Panc1 (cell line): ENCODE data around the gene DDX55. TPM values are rescaled to one million over a fixed set of nuclear protein-coding genes. Genes with fewer than 3 reads are reported as not detected.
"Not testable (repeated sequence)": the region's sequence is repeated elsewhere in the genome, so short reads cannot be mapped to it uniquely, and the experiment has no call there.

ENCODE experiments used
- ATAC-seq: fragments of 200-7000 bp; cut with Tn5 transposase; 2 replicates; pipeline ENCODE4 v1.9.1; 2020; ENCODE audit warnings: mild to moderate bottlenecking, moderate library complexity
- BruUV-seq: library from RNA; stranded (reverse); fragments of 400-500 nt; replicated peaks from 2 replicates; lab custom pipeline; 2021; lab: Mats Ljungman, UMichigan
- CTCF ChIA-PET: fragments of 300-600 bp; sonication (Branson Sonifier 250); formaldehyde crosslinking; loops from one replicate; lab custom pipeline; 2022; ENCODE audit warnings: antibody characterized with exemption; lab: Charles Lee
- POLR2A ChIA-PET: fragments of 300-600 bp; sonication (Branson Sonifier 250); formaldehyde crosslinking; loops from one replicate; lab custom pipeline; 2022; ENCODE audit warnings: antibody characterized with exemption; lab: Charles Lee
- DNase-seq: peaks from one replicate; pipeline ENCODE4 v3.0.0-alpha.2; 2010; ENCODE audit warnings: low read depth, low spot score
- H3K27ac ChIP-seq: 2 replicates; pipeline ENCODE4 v1.5.1; 2011; ENCODE audit warnings: mild to moderate bottlenecking, low read length, inconsistent platforms
- H3K27me3 ChIP-seq: fragments of 200-500 bp; sonication (Bioruptor generic); 2 replicates; pipeline ENCODE4 v1.6.0; 2014; ENCODE audit warnings: low read length, inconsistent platforms; ENCODE audit not compliant: control insufficient read depth, insufficient read depth
- H3K36me3 ChIP-seq: fragments of 200-500 bp; sonication (Bioruptor generic); 2 replicates; pipeline ENCODE4 v1.5.1; 2014; ENCODE audit warnings: inconsistent platforms, mild to moderate bottlenecking, low read length, moderate library complexity; ENCODE audit not compliant: control insufficient read depth, insufficient read depth
- H3K4me1 ChIP-seq: 2 replicates; pipeline ENCODE4 v1.5.1; 2011; ENCODE audit warnings: inconsistent platforms, mild to moderate bottlenecking, low read length, moderate library complexity; ENCODE audit not compliant: control insufficient read depth, insufficient read depth
- H3K4me3 ChIP-seq, 2 experiments: 2 replicates each; pipeline ENCODE4 v1.5.1; 2011 to 2012; ENCODE audit warnings: low read depth in 2 of 2, low read length in 2 of 2, mild to moderate bottlenecking in 2 of 2, inconsistent platforms in 1 of 2, moderate library complexity in 1 of 2
- H3K9me3 ChIP-seq: fragments of 200-500 bp; sonication (Bioruptor generic); 2 replicates; pipeline ENCODE4 v1.5.1; 2014; ENCODE audit warnings: low read depth, mild to moderate bottlenecking, inconsistent platforms, low read length, moderate library complexity; ENCODE audit not compliant: control insufficient read depth, insufficient read depth
- POLR2AphosphoS5 ChIP-seq: IDR thresholded peaks from 2 replicates; pipeline ENCODE4 v1.6.1; 2012; ENCODE audit warnings: mild to moderate bottlenecking, low read depth, low read length, moderate library complexity
- SIN3A ChIP-seq: IDR thresholded peaks from 2 replicates; pipeline ENCODE4 v1.6.1; 2012; ENCODE audit warnings: low read depth, mild to moderate bottlenecking, low read length, moderate library complexity, borderline replicate concordance; ENCODE audit not compliant: insufficient read depth
- TCF7L2 ChIP-seq: IDR thresholded peaks from 2 replicates; pipeline ENCODE4 v1.6.1; 2011; ENCODE audit warnings: mild to moderate bottlenecking, low read depth, low read length, inconsistent platforms
- in situ Hi-C: cut with HindIII; loops from 2 replicates; pipeline ENCODE4 v1.10.0; 2016; ENCODE audit warnings: low sequenced_read_pairs, low pct_unique_long_range_greater_than_20kb
- intact Hi-C: fragments of 100-400 bp; cut with micrococcal nuclease; formaldehyde crosslinking; loops from one replicate; pipeline ENCODE4 v1.10.0; 2022; ENCODE audit not compliant: unreplicated experiment
- total RNA-seq: library from RNA; stranded (reverse); gene quantifications from one replicate; pipeline ENCODE4 v1.2.1, GENCODE V29; 2021; ENCODE audit not compliant: unreplicated experiment
- TF ChIP-seq, protein P1 (sequence below): fragments of 450-650 bp; IDR thresholded peaks from 2 replicates; pipeline ENCODE4 v1.5.1; 2017; ENCODE audit warnings: mild to moderate bottlenecking
- TF ChIP-seq, protein P2 (sequence below), 2 experiments: IDR thresholded peaks; 2 replicates each; pipeline ENCODE4 v1.6.1; 2011 to 2012; ENCODE audit warnings: low read depth in 2 of 2, control low read depth in 1 of 2, low read length in 1 of 2, mild to moderate bottlenecking in 1 of 2, moderate library complexity in 1 of 2; ENCODE audit not compliant: insufficient read depth in 1 of 2

DDX55 gene
- total RNA-seq, 1 experiment from 2014 or later, result 46.3 TPM

DNA sequence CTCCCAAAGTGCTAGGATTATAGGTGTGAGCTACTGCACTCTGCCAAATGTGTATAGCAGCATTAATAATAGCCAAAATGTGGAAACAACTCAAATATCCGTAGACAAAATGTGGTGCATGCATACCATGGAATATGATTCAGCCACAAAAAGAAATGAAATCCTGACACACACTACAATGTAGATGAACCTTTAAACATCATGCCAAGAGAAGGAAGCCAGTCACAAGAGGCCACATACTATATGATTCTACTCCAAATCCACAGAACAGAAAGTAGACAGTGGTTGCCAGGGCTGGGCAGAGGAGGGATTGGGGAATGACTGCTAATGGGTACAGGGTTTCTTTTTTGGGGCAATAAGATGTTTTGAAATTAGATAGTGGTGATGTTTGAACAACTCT, 25.3 kb upstream of the DDX55 start:
- in situ Hi-C loops, result no loop called here
- ATAC-seq (no peak), DNase-seq (no peak)
- Histone ChIP-seq H3K4me1 (no peaks in the 10 kb centered on the region), H3K27ac (no peak overlapping the region), H3K4me3 (no peak overlapping the region), H3K27me3 (no peaks in the 10 kb centered on the region), H3K36me3 (no peaks in the 10 kb centered on the region), H3K9me3 (no peaks in the 10 kb centered on the region)
- ChIA-PET POLR2A (no interaction called here), CTCF (no interaction called here)
- TF ChIP-seq, protein P1, sequence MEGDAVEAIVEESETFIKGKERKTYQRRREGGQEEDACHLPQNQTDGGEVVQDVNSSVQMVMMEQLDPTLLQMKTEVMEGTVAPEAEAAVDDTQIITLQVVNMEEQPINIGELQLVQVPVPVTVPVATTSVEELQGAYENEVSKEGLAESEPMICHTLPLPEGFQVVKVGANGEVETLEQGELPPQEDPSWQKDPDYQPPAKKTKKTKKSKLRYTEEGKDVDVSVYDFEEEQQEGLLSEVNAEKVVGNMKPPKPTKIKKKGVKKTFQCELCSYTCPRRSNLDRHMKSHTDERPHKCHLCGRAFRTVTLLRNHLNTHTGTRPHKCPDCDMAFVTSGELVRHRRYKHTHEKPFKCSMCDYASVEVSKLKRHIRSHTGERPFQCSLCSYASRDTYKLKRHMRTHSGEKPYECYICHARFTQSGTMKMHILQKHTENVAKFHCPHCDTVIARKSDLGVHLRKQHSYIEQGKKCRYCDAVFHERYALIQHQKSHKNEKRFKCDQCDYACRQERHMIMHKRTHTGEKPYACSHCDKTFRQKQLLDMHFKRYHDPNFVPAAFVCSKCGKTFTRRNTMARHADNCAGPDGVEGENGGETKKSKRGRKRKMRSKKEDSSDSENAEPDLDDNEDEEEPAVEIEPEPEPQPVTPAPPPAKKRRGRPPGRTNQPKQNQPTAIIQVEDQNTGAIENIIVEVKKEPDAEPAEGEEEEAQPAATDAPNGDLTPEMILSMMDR, result no peak
- no peak for TF ChIP-seq TCF7L2
- TF ChIP-seq POLR2AphosphoS5, result no peak
- no peak for TF ChIP-seq SIN3A
- TF ChIP-seq, protein P2, sequence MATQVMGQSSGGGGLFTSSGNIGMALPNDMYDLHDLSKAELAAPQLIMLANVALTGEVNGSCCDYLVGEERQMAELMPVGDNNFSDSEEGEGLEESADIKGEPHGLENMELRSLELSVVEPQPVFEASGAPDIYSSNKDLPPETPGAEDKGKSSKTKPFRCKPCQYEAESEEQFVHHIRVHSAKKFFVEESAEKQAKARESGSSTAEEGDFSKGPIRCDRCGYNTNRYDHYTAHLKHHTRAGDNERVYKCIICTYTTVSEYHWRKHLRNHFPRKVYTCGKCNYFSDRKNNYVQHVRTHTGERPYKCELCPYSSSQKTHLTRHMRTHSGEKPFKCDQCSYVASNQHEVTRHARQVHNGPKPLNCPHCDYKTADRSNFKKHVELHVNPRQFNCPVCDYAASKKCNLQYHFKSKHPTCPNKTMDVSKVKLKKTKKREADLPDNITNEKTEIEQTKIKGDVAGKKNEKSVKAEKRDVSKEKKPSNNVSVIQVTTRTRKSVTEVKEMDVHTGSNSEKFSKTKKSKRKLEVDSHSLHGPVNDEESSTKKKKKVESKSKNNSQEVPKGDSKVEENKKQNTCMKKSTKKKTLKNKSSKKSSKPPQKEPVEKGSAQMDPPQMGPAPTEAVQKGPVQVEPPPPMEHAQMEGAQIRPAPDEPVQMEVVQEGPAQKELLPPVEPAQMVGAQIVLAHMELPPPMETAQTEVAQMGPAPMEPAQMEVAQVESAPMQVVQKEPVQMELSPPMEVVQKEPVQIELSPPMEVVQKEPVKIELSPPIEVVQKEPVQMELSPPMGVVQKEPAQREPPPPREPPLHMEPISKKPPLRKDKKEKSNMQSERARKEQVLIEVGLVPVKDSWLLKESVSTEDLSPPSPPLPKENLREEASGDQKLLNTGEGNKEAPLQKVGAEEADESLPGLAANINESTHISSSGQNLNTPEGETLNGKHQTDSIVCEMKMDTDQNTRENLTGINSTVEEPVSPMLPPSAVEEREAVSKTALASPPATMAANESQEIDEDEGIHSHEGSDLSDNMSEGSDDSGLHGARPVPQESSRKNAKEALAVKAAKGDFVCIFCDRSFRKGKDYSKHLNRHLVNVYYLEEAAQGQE (IDR thresholded peaks at IDR 0.05; ENCODE audit: insufficient read depth in 1 of 2, low read depth in 2 of 2, low read length in 1 of 2), result no peak
- intact Hi-C loops, result no loop called here
- no TSS peak for BruUV-seq

DNA sequence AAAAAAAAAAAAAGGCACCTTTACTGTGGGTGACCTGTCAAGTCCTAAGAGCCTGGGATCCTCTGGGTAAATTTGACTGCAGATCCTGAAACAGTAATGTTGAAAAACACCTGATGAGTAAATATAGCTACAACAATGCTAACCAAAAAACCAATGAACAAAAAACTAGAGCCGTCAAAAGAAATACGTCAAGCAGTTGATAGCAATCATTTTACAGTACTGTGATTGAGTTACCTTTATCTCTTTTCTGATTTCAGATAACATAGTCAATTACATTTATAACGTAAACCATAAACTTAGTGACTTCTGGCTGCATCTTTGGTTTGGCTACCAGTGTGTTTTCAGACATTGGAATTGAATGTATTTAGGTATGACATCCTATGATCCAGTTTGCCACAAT, 23.7 kb upstream of the DDX55 start:
- intact Hi-C loops, result no loop called here
- Histone ChIP-seq H3K27me3 (no peaks in the 10 kb centered on the region), H3K9me3 (no peaks in the 10 kb centered on the region), H3K4me1 (no peaks in the 10 kb centered on the region), H3K4me3 (no peak overlapping the region), H3K27ac (no peak overlapping the region), H3K36me3 (no peaks in the 10 kb centered on the region)
- no peak for ATAC-seq
- CTCF ChIA-PET, result no interaction called here
- POLR2A ChIA-PET, result interaction anchor here (0.6 kb wide), 1 partner anchor 216 kb away, joined by 15 read pairs; no protein-coding TSS in a partner anchor
- no peak for DNase-seq
- no TSS peak for BruUV-seq
- in situ Hi-C loops, result no loop called here
- TF ChIP-seq TCF7L2 (no peak), POLR2AphosphoS5 (no peak), SIN3A (no peak)
- TF ChIP-seq, protein P2 (IDR thresholded peaks at IDR 0.05; ENCODE audit: insufficient read depth in 1 of 2, low read depth in 2 of 2, low read length in 1 of 2), result no peak
- TF ChIP-seq, protein P1, result no peak

DNA sequence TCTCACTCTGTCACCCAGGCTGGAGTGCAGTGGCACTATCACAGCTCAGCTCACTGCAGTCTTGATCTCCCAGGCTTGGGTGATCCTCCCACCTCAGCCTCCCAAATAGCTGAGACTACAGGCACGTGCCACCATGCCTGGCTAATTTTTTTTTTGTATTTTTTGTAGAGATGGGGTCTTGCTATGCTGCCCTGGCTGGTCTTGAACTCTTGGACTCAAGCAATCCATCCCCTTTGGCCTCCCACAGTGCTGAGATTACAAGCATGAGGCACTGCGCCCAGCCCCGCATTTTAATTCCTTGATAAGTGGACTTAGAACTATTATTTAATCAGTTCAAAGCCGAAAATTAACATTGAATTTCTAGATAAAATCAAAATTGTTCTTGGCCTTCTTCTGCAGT, 23.1 kb upstream of the DDX55 start:
- intact Hi-C loops, H3K36me3 ChIP-seq, H3K4me1 ChIP-seq, DNase-seq, H3K27ac ChIP-seq, BruUV-seq, ATAC-seq, in situ Hi-C loops, H3K4me3 ChIP-seq, H3K27me3 ChIP-seq, H3K9me3 ChIP-seq, CTCF ChIA-PET: not testable (repeated sequence)
- POLR2A ChIA-PET, result interaction anchor here (0.6 kb wide), 1 partner anchor 217 kb away, joined by 15 read pairs; no protein-coding TSS in a partner anchor
